B cell (primary cell): Measurements from ENCODE around the gene PPP2R2C. TPM values are rescaled to one million over a fixed set of nuclear protein-coding genes. Genes with fewer than 3 reads are reported as not detected.

ENCODE experiments used
- ATAC-seq: fragments of 200-7000 bp; cut with Tn5 transposase; one replicate; pipeline ENCODE4 v1.10.0; 2021; ENCODE audit warnings: low read depth, mild to moderate bottlenecking, moderate number of reproducible peaks, moderate library complexity
- CTCF ChIA-PET: fragments of 350-600 bp; sonication (Branson Sonifier 250); formaldehyde crosslinking; loops from one replicate; lab custom pipeline; 2021; ENCODE audit warnings: antibody characterized with exemption, inconsistent platforms; lab: Charles Lee
- POLR2A ChIA-PET: fragments of 350-600 bp; sonication (Branson Sonifier 250); formaldehyde crosslinking; loops from one replicate; lab custom pipeline; 2021; ENCODE audit warnings: antibody characterized with exemption; lab: Charles Lee
- DNase-seq: peaks from one replicate; pipeline ENCODE4 v3.0.0; 2013
- H2AFZ ChIP-seq: 2 replicates; pipeline ENCODE4 v1.6.1; 2012; ENCODE audit warnings: mild to moderate bottlenecking, low read depth, low read length; ENCODE audit not compliant: insufficient read depth, poor library complexity, severe bottlenecking
- H3K27ac ChIP-seq, 2 donors: 1 replicate in 1 of 2; 2 replicates in 1 of 2; pipeline ENCODE4 v1.5.1; 2012 to 2013; ENCODE audit warnings: low read length in 2 of 2, mild to moderate bottlenecking in 2 of 2, moderate library complexity in 1 of 2
- H3K27me3 ChIP-seq, 4 experiments: fragments of 200-600 bp in 1 of 4; sonication (generic) in 1 of 4; replicated peaks in 1 of 4; 1 replicate in 2 of 4; 2 replicates in 2 of 4; pipeline versions ENCODE4 v1.6.1 to v1.7.0; 2013 to 2016; ENCODE audit warnings: low read length in 3 of 4, mild to moderate bottlenecking in 2 of 4, mixed read lengths in 1 of 4, moderate library complexity in 1 of 4; ENCODE audit not compliant: insufficient read depth in 4 of 4, control insufficient read depth in 3 of 4; ENCODE audit errors: control extremely low read depth in 1 of 4
- H3K36me3 ChIP-seq, 2 experiments: replicated peaks in 1 of 2; 1 replicate in 1 of 2; 2 replicates in 1 of 2; pipeline versions ENCODE4 v1.6.1 to v1.7.1; 2013; ENCODE audit warnings: low read length in 1 of 2; ENCODE audit not compliant: insufficient read depth in 2 of 2, control insufficient read depth in 1 of 2; ENCODE audit errors: control extremely low read depth in 1 of 2, extremely low read depth in 1 of 2
- H3K4me1 ChIP-seq, 2 donors: fragments of 200-600 bp in 1 of 2; sonication (generic) in 1 of 2; 1 replicate in 1 of 2; 2 replicates in 1 of 2; pipeline versions ENCODE4 v1.5.1 to v1.6.1; 2013 to 2017; ENCODE audit warnings: low read length in 2 of 2; ENCODE audit not compliant: control insufficient read depth in 2 of 2, insufficient read depth in 2 of 2
- H3K4me2 ChIP-seq: replicated peaks from 2 replicates; pipeline ENCODE3; 2012; ENCODE audit warnings: mild to moderate bottlenecking, low read depth, low read length; ENCODE audit not compliant: poor library complexity, severe bottlenecking
- H3K4me3 ChIP-seq, 5 experiments: fragments of 200-600 bp in 1 of 5; sonication (generic) in 1 of 5; 1 replicate in 3 of 5; 2 replicates in 2 of 5; pipeline versions ENCODE4 v1.5.1 to v1.7.0; 2011 to 2016; ENCODE audit warnings: low read length in 4 of 5, mild to moderate bottlenecking in 4 of 5, low read depth in 2 of 5, control low read depth in 1 of 5, moderate library complexity in 1 of 5; ENCODE audit not compliant: insufficient read depth in 1 of 5; ENCODE audit errors: control extremely low read depth in 1 of 5, extremely low read depth in 1 of 5
- H3K79me2 ChIP-seq: fragments of 200-600 bp; sonication (generic); one replicate; pipeline ENCODE4 v1.6.0; 2016; ENCODE audit warnings: low read length; ENCODE audit not compliant: control insufficient read depth, insufficient read depth
- H3K9ac ChIP-seq: fragments of 200-600 bp; sonication (generic); 2 replicates; pipeline ENCODE4 v1.6.1; 2017; ENCODE audit warnings: mild to moderate bottlenecking, low read length, moderate library complexity
- H3K9me3 ChIP-seq, 3 donors: one replicate each; pipeline versions ENCODE4 v1.6.1 to v1.7.1; 2013; ENCODE audit warnings: low read length in 2 of 3; ENCODE audit not compliant: control insufficient read depth in 2 of 3, insufficient read depth in 1 of 3; ENCODE audit errors: control extremely low read depth in 1 of 3
- H4K20me1 ChIP-seq: 2 replicates; pipeline ENCODE4 v1.6.0; 2012; ENCODE audit warnings: mild to moderate bottlenecking, low read length; ENCODE audit not compliant: insufficient read depth, control insufficient read depth, poor library complexity, severe bottlenecking
- H3K27ac Mint-ChIP-seq: one replicate; pipeline ENCODE4 v1.8.0; 2021; ENCODE audit warnings: mixed read lengths
- H3K27me3 Mint-ChIP-seq: one replicate; pipeline ENCODE4 v1.8.0; 2021; ENCODE audit warnings: mixed read lengths
- H3K4me1 Mint-ChIP-seq: one replicate; pipeline ENCODE4 v1.8.0; 2021; ENCODE audit warnings: mixed read lengths
- H3K4me3 Mint-ChIP-seq: one replicate; pipeline ENCODE4 v1.8.0; 2021; ENCODE audit warnings: mixed read lengths
- H3K9me3 Mint-ChIP-seq: one replicate; pipeline ENCODE4 v1.8.0; 2022; ENCODE audit warnings: mixed read lengths; ENCODE audit not compliant: insufficient read depth
- EZH2 ChIP-seq: IDR thresholded peaks from 2 replicates; pipeline ENCODE4 v1.6.1; 2012; ENCODE audit warnings: borderline replicate concordance, low read depth, mild to moderate bottlenecking, moderate library complexity, low read length; ENCODE audit not compliant: insufficient read depth, poor library complexity, severe bottlenecking
- WGBS: methylation state at CpG from one replicate; pipeline ENCODE4 v1.1.5; 2013; ENCODE audit warnings: missing lambda C conversion rate; ENCODE audit not compliant: insufficient coverage; 5-methylcytosine and 5-hydroxymethylcytosine counted together
- intact Hi-C: fragments of 100-400 bp; cut with micrococcal nuclease; formaldehyde crosslinking; loops from one replicate; pipeline ENCODE4 v1.10.0; 2022
- polyA plus RNA-seq: library from polyadenylated mRNA; depleted of rRNA; stranded (reverse); fragments of >200 nt; gene quantifications from 2 replicates; pipeline ENCODE4 v1.2.3, GENCODE V29; 2012
- total RNA-seq, 2 donors: library from RNA; stranded (reverse); fragments of 120-200 nt in 1 of 2; gene quantifications; 1 replicate in 1 of 2; 2 replicates in 1 of 2; pipeline versions ENCODE4 v1.2.3 to v1.2.4, GENCODE V29; 2013 to 2022
- TF ChIP-seq, protein P1 (sequence below): fragments of 200-600 bp; IDR thresholded peaks from one replicate; pipeline ENCODE4 v1.8.0; 2022; ENCODE audit warnings: antibody characterized with exemption, mild to moderate bottlenecking

PPP2R2C gene
- total and polyA plus RNA-seq, 2 donors (not counting 1 experiment from before 2014, with no cell fraction given), result not detected

DNA sequence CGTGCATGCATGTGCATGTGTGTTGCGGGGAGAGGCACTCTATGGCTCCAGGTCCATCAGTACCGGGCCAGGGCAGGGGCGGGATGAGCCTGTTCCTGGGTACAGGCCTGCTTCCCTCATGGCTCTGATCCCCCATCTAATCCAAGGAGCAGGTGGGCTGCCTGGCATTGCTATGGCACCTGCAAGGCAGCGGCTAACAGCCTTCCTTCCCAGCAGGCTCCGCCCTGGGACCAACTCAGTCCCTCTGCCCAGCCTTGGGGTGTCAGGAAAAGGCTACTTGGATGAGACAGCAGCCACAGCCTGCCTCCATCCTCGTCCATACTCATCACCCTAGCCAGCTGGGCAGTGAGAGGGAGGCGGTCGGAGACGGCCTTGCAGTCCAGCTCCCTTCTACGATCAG lies 46.5 kb downstream of the PPP2R2C start:
- Histone ChIP-seq H3K9me3 (peaks cover 0 to 8% (median 0%) of the 10 kb centered on the region in 3 donors), H3K79me2 (no peaks in the 10 kb centered on the region), H3K4me2 (no peak overlapping the region), H3K27ac (no peak overlapping the region), H3K4me3 (no peak overlapping the region), H3K4me1 (no peaks in the 10 kb centered on the region), H3K9ac (no peak overlapping the region), H4K20me1 (no peaks in the 10 kb centered on the region), H3K27me3 (no peaks in the 10 kb centered on the region), H3K36me3 (no peaks in the 10 kb centered on the region), H2AFZ (no peak overlapping the region)
- ATAC-seq (no peak), DNase-seq (no peak)
- Mint-ChIP-seq H3K27ac (no peak overlapping the region), H3K9me3 (no peaks in the 10 kb centered on the region), H3K27me3 (no peaks in the 10 kb centered on the region), H3K4me3 (no peak overlapping the region), H3K4me1 (no peaks in the 10 kb centered on the region)
- no peak for TF ChIP-seq EZH2
- TF ChIP-seq, protein P1, sequence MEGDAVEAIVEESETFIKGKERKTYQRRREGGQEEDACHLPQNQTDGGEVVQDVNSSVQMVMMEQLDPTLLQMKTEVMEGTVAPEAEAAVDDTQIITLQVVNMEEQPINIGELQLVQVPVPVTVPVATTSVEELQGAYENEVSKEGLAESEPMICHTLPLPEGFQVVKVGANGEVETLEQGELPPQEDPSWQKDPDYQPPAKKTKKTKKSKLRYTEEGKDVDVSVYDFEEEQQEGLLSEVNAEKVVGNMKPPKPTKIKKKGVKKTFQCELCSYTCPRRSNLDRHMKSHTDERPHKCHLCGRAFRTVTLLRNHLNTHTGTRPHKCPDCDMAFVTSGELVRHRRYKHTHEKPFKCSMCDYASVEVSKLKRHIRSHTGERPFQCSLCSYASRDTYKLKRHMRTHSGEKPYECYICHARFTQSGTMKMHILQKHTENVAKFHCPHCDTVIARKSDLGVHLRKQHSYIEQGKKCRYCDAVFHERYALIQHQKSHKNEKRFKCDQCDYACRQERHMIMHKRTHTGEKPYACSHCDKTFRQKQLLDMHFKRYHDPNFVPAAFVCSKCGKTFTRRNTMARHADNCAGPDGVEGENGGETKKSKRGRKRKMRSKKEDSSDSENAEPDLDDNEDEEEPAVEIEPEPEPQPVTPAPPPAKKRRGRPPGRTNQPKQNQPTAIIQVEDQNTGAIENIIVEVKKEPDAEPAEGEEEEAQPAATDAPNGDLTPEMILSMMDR, result no peak
- POLR2A ChIA-PET, result no interaction called here
- intact Hi-C loops, result no loop called here
- 88% methylated on average over 8 of the region's 11 CpGs for WGBS
- CTCF ChIA-PET, result no interaction called here

DNA sequence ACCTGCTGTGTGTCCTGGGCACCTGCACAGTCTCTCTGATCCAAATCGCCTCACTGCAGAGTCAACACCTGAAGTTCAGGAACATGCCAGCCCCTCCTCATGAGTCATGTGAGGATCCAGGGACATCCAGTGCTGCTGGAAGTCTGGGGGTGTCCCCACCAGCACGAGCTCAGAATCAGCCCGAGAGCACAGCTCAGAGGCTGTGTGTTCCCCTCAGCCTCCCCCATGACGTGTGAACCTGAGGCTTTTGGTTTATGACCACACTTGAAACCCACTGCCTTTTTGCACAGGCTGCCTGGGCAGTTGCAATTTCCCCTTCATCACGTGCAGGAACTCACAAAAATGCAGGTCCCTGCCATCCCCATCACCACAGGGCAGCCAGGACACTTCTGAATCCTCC lies 47.1 kb downstream of the PPP2R2C start:
- H2AFZ ChIP-seq, result no peak overlapping the region
- no peak overlapping the region for H3K27ac ChIP-seq
- no peaks in the 10 kb centered on the region for H3K4me1 ChIP-seq
- Mint-ChIP-seq H3K4me3 (no peak overlapping the region), H3K27me3 (no peaks in the 10 kb centered on the region), H3K27ac (no peak overlapping the region), H3K4me1 (no peaks in the 10 kb centered on the region), H3K9me3 (no peaks in the 10 kb centered on the region)
- ChIA-PET POLR2A (no interaction called here), CTCF (no interaction called here)
- H3K36me3 ChIP-seq, result no peaks in the 10 kb centered on the region
- ATAC-seq (no peak), DNase-seq (no peak)
- no peaks in the 10 kb centered on the region for H3K79me2 ChIP-seq
- no peak overlapping the region for H3K4me2 ChIP-seq
- H3K9ac ChIP-seq, result no peak overlapping the region
- no peaks in the 10 kb centered on the region for H4K20me1 ChIP-seq
- WGBS, result 50% methylated on average over 5 of the region's 5 CpGs
- TF ChIP-seq, protein P1, result no peak
- no peak for TF ChIP-seq EZH2
- H3K9me3 ChIP-seq, result peaks cover 0 to 11% (median 0%) of the 10 kb centered on the region in 3 donors
- no peaks in the 10 kb centered on the region for H3K27me3 ChIP-seq
- no peak overlapping the region for H3K4me3 ChIP-seq
- intact Hi-C loops, result no loop called here
